A673 (cell line): Measurements from ENCODE around the gene ATP13A4. TPM values are rescaled to one million over a fixed set of nuclear protein-coding genes. Genes with fewer than 3 reads are reported as not detected.

Experiments used
- BruUV-seq: library from RNA; stranded (reverse); fragments of 400-500 nt; replicated peaks from 2 replicates; lab custom pipeline; 2021; lab: Mats Ljungman, UMichigan
- CTCF ChIA-PET: fragments of 300-600 bp; sonication (Branson Sonifier 250); formaldehyde crosslinking; loops from one replicate; lab custom pipeline; 2022; ENCODE audit warnings: antibody characterized with exemption; lab: Charles Lee
- POLR2A ChIA-PET: fragments of 300-600 bp; sonication (Branson Sonifier 250); formaldehyde crosslinking; loops from one replicate; lab custom pipeline; 2022; ENCODE audit warnings: antibody characterized with exemption; ENCODE audit not compliant: low non-redundant PET; lab: Charles Lee
- DNase-seq: peaks from one replicate; pipeline ENCODE4 v3.0.0-alpha.2; 2015; ENCODE audit warnings: low spot score
- H3K27ac ChIP-seq: fragments of 200-600 bp; sonication (generic); 2 replicates; pipeline ENCODE4 v1.5.1; 2016; ENCODE audit warnings: mixed run types, low read depth, mild to moderate bottlenecking, mixed read lengths, antibody characterized with exemption, low read length; ENCODE audit not compliant: poor library complexity, severe bottlenecking
- H3K27me3 ChIP-seq: fragments of 200-600 bp; sonication (generic); replicated peaks from 2 replicates; pipeline ENCODE4 v1.6.1; 2017; ENCODE audit warnings: mixed run types, low read depth, mild to moderate bottlenecking, mixed read lengths, antibody characterized with exemption, low read length; ENCODE audit not compliant: insufficient read depth, poor library complexity
- H3K36me3 ChIP-seq: fragments of 200-600 bp; sonication (generic); 2 replicates; pipeline ENCODE4 v1.6.1; 2016; ENCODE audit warnings: mixed run types, mild to moderate bottlenecking, mixed read lengths, antibody characterized with exemption, low read length; ENCODE audit not compliant: insufficient read depth, poor library complexity, severe bottlenecking
- H3K4me1 ChIP-seq: fragments of 200-600 bp; sonication (generic); 2 replicates; pipeline ENCODE4 v1.6.1; 2017; ENCODE audit warnings: mixed run types, mild to moderate bottlenecking, mixed read lengths, antibody characterized with exemption, low read length; ENCODE audit not compliant: insufficient read depth, poor library complexity, severe bottlenecking
- H3K4me3 ChIP-seq: fragments of 200-600 bp; sonication (generic); 2 replicates; pipeline ENCODE4 v1.5.1; 2016; ENCODE audit warnings: low read depth, mixed run types, mild to moderate bottlenecking, mixed read lengths, low read length; ENCODE audit not compliant: poor library complexity, severe bottlenecking
- H3K9me3 ChIP-seq: fragments of 200-600 bp; sonication (generic); 2 replicates; pipeline ENCODE4 v1.6.1; 2016; ENCODE audit warnings: mixed run types, low read depth, mild to moderate bottlenecking, mixed read lengths, antibody characterized with exemption, low read length; ENCODE audit not compliant: poor library complexity, severe bottlenecking
- CTCF ChIP-seq: fragments of 300-800, 200-600 bp; sonication (generic); conservative IDR thresholded peaks from 2 replicates; pipeline ENCODE4 v1.5.1; 2017; ENCODE audit warnings: low read depth, mild to moderate bottlenecking, antibody characterized with exemption, low read length, moderate library complexity, mixed read lengths
- EZH2 ChIP-seq: fragments of 200-600 bp; sonication (generic); IDR thresholded peaks from 2 replicates; pipeline ENCODE4 v1.6.1; 2017; ENCODE audit warnings: borderline replicate concordance, low read depth, mild to moderate bottlenecking, mixed read lengths, antibody characterized with exemption, low read length; ENCODE audit not compliant: poor library complexity, severe bottlenecking
- intact Hi-C: fragments of 100-400 bp; cut with micrococcal nuclease; formaldehyde crosslinking; loops from one replicate; pipeline ENCODE4 v1.10.0; 2022; ENCODE audit not compliant: unreplicated experiment
- total RNA-seq: library from RNA; stranded (reverse); gene quantifications from 2 replicates; pipeline ENCODE4 v1.2.3, GENCODE V29; 2021

Gene ATP13A4
- total RNA-seq, 1 experiment from 2014 or later, result not detected

- no peaks in the 10 kb centered on the region for H3K4me1 ChIP-seq
- no TSS peak for BruUV-seq
- POLR2A ChIA-PET, result no interaction called here
- H3K9me3 ChIP-seq, result no peaks in the 10 kb centered on the region
- intact Hi-C loops, result no loop called here
- H3K36me3 ChIP-seq, result no peaks in the 10 kb centered on the region
- no peaks in the 10 kb centered on the region for H3K27me3 ChIP-seq
- DNase-seq, result no peak
- no peak overlapping the region for H3K27ac ChIP-seq
- no peak overlapping the region for H3K4me3 ChIP-seq
- CTCF ChIA-PET, result no interaction called here
- TF ChIP-seq CTCF (no peak), EZH2 (no peak)
Observed at GRCh38 chr3:193522473-193522872, 32.2 kb downstream of the ATP13A4 start.

DNA sequence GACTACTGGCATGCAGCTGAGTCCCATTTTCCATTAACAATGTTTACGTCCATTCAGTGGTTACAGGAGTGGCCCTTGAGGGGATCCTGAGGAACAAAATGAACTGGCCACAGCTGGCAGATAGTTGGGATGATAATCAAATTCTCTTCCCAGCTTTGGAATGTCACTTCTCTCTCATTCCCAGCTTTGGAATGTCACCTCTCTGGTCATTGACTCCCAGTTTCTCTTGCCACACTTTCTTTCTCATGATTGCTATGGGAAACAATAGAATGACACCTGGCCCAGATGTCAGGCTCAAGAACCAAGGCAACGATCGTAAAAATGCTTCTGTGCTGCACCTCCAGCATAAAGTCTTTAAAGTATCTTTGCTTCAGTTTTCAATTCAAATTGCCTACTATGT, 34.0 kb downstream of the ATP13A4 start:
- Histone ChIP-seq H3K4me3 (no peak overlapping the region), H3K4me1 (no peaks in the 10 kb centered on the region), H3K27me3 (no peaks in the 10 kb centered on the region), H3K27ac (no peak overlapping the region), H3K36me3 (no peaks in the 10 kb centered on the region), H3K9me3 (no peaks in the 10 kb centered on the region)
- no peak for DNase-seq
- intact Hi-C loops, result no loop called here
- no TSS peak for BruUV-seq
- ChIA-PET CTCF (no interaction called here), POLR2A (no interaction called here)
- TF ChIP-seq CTCF, result no peak
- no peak for TF ChIP-seq EZH2

GRCh38 chr3:193515966-193516365, 38.7 kb downstream of the ATP13A4 start:
- H3K27me3 ChIP-seq, result peaks cover 3% of the 10 kb centered on the region
- no peak for DNase-seq
- POLR2A ChIA-PET, result no interaction called here
- no peaks in the 10 kb centered on the region for H3K36me3 ChIP-seq
- no peak overlapping the region for H3K4me3 ChIP-seq
- H3K27ac ChIP-seq, result no peak overlapping the region
- no peaks in the 10 kb centered on the region for H3K4me1 ChIP-seq
- CTCF ChIA-PET, result no interaction called here
- BruUV-seq, result no TSS peak
- TF ChIP-seq EZH2 (no peak), CTCF (no peak)
- intact Hi-C loops, result no loop called here
- H3K9me3 ChIP-seq, result no peaks in the 10 kb centered on the region
